NCI-H2196 treated with DMSO at 0.1 percent for 48 hours (cell line): ENCODE measurements around the gene RIPOR3.
"Not testable (repeated sequence)": the region's sequence is repeated elsewhere in the genome, so short reads cannot be mapped to it uniquely, and the experiment has no call there.

ENCODE experiments used
- DNase-seq: peaks from one replicate; lab custom pipeline; 2025; ENCODE audit not compliant: unreplicated experiment; lab: John Stamatoyannopoulos, UW

RIPOR3 gene

DNA sequence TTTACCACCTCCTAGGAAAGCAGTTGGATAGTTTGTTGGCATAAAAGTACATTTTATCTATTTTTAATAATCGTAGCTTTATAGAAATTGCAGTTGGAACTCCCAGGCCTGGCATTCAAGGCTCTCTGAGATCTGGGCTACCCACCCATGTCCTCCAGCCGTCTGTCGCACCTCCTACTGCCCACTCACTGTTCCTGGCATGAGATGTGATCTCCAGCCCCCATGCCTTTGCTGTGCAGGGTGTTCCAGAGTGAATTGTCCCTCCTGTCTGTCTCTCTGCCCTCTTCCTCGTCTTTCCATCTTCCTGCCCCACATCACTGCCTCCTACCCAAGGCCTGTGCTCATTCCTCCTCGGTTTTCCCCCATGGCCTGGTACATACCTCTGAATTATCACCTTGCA is 130.5 kb downstream of the RIPOR3 start:
- no peak for DNase-seq

- no peak for DNase-seq
Measured at GRCh38 chr20:50559856-50560638, 131.3 kb downstream of the RIPOR3 start.

DNA sequence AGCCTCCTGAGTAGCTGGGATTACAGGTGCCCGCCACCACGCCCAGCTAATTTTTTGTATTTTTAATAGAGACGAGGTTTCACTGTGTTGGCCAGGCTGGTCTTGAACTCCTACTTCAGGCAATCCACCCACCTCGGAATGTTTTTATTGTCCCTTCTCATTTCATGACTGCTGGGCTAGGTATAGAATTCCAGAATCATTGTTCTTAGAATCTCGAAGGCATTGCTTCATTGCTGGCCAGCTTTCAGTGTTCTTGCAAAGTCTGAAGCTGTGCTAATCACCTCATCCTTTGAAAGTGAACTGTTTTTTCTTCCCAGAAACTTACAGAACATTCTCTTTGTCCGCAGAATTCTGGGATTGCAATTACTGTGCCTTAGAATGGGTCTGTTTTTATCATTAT is 132.2 kb downstream of the RIPOR3 start:
- DNase-seq = no peak

DNA sequence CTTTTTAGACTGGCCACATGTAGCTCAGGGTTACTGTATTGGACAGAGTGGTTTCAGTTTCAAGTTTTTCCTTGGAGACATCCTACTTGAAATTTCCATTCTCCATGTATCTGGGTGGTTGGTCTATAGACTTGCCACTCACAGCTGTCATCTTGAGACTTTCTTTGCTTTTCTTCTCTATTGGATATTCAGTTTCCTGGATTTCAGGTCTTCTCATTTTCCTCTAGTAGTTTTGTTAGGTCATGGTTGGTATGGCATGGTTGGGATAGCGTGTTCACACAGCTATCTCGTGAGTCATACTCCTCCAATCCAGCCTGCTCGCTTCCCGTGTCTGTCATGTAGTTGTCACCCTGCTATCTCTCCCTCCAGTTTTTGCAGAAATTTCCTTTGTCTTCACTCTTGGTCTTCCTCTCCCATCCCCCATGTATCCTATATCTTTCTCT is 132.8 kb downstream of the RIPOR3 start:
- no peak for DNase-seq

DNA sequence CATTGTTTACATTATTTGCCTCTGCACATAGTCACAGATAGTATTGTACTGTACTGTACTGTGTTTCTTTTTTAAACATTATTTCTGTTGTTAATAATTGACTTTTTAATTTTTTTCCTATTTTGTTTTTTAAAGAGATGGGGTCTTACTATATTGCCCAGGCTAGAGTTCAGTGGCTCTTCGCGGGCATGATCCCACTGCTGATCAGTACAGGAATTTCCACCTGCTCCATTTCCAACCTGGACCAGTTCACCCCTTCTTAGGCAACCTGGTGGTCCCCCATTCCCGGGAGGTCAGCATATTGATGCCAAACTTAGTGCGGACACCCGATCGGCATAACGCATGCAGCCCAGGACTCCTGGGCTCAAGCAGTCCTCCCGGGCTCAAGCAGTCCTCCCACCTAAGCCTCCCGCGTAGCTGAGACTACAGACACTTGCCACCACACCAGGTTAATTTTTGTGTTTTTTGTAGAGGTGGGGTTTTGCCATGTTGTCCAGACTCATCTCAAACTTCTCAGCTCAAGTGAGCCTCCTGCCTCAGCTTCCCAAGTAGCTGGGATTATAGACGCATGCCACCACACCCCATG is 133.7 kb downstream of the RIPOR3 start:
- no peak for DNase-seq

GRCh38 chr20:50555662-50556061 is 135.7 kb downstream of the RIPOR3 start:
- no peak for DNase-seq

- no peak for DNase-seq
Measured at GRCh38 chr20:50554694-50555579, 136.4 kb downstream of the RIPOR3 start.

DNA sequence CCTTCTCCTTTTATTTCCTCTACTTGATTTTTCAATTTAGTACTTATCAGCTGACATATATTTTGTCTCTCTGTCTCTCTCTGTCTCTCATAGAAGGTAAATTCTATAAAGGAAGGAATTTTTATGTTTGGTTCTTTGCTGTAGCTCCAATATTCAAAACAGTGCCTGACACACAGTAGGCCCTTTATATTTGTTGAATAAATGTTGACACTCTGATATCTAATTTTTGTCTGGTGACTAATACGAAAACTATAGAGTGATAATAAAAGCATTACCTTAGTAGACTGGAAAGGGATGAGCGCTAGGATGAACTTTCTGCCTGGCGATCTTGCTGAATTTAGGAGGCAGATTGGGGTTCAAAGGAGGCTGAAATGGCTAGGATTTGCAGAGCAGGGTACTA is 138.4 kb downstream of the RIPOR3 start:
- no peak for DNase-seq

GRCh38 chr20:50551288-50551687 is 140.1 kb downstream of the RIPOR3 start:
- DNase-seq = peak; percentile 10

GRCh38 chr20:50550531-50550930 is 140.8 kb downstream of the RIPOR3 start:
- DNase-seq = no peak

DNA sequence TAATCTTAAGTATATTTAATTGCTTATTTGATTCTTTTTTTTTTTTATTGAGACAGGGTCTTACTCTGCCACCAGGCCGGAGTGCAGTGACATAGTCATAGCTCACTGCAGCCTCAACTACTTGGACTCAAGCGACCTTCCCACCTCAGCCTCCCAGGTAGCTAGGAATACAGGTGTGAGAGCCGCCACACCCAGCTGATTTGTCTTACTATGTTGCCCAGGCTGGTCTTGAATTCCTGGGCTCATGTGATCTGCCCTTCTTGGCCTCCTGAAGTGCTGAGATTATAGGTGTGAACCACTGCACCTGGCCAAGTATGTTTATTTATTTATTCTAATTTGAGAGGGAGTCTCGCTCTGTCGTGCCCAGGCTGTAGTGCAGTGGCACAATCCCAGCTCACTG is 142.9 kb downstream of the RIPOR3 start:
- DNase-seq = no peak

DNA sequence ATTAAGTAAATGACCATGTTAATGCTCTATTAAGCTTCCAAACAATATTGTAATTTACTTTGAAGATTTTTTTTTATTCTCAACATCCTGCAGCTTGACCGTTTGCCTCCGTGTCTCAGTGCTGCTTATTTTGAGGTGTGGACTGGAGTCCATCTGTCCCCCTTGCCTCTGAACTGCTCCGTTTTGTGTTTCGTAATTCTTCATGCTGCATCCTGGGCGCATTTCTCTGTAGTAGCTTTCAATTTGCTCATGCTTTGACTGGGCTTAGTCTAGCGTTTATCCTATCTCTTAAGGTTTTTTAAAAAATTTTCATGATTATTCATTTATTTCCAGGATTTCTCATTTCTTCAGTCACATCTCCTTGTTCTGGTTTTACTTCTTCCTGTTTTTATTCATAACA is 143.4 kb downstream of the RIPOR3 start:
- no peak for DNase-seq

DNA sequence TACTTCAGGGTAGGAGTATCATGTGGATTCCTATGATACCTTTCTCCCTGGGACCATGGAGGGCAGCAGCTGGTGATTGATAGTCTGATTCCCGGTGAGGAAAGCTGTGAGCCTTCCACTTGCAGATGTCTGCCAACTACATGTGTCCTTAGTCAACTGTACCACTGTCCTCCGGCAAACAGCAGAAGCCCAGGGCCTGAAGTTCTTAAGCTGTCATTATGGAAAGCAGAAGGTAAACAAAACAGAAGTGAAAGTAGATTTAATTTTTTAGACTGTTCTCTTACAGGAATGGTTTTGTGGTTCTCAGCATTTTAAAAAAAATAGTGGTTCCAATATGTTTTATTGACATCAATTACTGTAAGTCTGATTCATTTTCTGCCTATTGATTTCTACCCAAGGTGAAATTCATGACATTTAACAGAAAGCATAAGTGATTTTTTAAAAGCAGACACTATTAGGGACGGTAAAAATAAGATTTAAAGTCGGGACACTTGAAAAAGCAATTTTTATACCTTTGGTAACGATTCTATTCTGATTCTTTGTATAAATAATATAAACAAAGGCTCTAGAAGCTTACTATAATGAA is 144.5 kb downstream of the RIPOR3 start:
- no peak for DNase-seq

GRCh38 chr20:50545126-50545525 is 146.2 kb downstream of the RIPOR3 start:
- DNase-seq = no peak

GRCh38 chr20:50543326-50543725 is 148.0 kb downstream of the RIPOR3 start:
- DNase-seq = no peak

DNA sequence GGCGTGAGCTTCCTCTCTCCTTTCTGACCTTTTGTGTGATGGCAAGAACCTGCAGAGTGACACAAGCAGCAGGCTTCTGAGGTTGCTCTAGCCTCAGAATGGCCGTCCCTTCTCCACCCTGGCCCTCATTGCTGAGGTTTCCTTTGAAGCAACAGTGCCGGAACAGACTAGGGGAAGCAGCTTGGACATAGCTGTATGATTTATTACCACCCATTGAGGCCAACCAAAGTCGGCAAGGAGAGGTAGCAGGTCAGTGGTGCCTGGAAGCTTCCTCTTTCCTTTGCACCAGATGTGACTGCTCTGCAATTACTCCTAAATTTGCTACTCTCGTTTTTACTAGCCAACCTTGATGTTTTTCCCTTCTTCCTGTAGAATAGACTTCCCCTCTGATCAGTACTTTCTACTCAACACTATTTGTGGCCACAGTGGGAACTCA is 149.7 kb downstream of the RIPOR3 start:
- no peak for DNase-seq

DNA sequence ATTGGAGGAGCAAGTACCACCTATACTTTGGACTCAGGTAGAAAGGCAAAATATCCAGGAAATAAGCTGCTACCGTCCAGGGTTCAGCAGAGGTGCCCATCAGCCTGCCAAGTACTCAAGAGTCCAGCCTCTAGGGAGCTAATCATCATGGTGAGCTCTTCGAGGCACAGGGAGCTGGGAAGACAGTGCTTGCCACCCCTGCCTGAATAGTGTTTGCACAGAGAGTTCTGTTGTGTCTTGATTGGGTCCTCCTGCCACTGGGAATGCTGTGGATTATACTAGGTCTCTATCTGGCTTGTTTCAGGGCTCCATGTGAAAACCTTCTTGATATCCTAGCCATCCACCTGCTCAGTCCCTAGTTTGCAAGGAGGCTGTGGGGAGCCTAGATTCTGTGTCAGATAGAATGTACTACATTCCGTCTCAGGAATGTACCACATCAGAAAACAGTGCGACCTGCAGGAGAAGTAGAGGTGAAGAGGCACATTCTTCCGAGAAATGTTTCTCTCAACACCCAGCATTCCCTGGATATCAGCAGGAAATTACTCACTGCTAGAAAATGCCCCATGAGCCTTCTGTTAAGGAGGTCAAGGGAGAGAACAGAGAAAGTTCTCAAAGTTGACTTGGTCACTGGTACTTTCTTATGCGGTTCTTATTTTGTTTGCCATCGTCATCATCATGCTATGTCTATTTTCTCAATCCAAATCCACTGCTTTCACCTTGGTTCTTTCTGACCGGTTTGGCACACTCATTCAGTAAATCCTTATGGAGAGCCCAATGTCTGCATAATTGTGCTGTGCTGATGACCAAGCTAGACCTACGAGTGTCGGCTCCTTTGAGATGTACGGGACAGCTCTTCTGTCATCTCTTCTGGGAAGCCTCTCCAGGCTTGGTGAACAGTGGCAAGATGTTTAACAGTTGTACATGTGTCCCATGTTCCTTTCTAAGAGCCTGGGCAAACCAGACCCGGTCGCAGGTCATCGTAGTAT is 150.4 kb downstream of the RIPOR3 start:
- no peak for DNase-seq

- not testable (repeated sequence) for DNase-seq
Measured at GRCh38 chr20:50539798-50540197, 151.5 kb downstream of the RIPOR3 start.

GRCh38 chr20:50538276-50538675 is 153.1 kb downstream of the RIPOR3 start:
- no peak for DNase-seq

DNA sequence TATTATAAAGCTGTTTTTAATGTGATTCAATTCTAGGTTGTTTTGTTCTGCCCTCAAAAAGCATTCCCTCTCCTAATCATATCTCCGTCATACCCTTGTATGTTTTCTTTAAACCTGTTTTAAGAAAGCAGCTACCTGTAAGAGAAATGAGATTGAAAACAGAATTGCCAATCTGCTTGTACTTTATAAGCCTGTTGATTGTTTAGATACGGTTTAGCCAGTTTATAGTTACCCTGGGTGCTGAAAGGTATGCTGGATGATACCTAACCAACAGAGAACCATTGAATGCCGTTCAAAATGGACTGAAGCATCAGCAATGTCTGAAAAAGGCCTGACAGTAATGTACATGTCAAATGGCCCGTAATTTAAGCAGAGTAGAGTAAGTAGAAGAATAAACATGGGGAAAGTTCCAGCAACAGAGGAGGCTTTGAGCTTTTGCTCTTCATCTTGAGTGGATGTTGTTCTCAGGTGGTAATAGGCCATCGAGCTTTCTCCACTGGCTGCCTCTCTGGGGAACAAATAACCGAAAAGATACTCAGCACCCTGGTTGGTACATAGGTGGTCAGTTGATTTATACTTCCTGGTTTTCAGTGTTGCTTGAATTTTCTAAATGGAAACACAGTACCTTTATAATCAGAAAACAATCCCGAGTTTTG is 153.7 kb downstream of the RIPOR3 start:
- no peak for DNase-seq
